RWPE1 (cell line): ENCODE results near the gene CALU.

Experiments
- CTCF ChIA-PET: fragments of 350-600 bp; sonication (Branson Sonifier 250); formaldehyde crosslinking; extraction: SDS; loops from one replicate; lab custom pipeline; 2021; lab: Yijun Ruan, JAX
- POLR2A ChIA-PET: fragments of 400-600 bp; formaldehyde crosslinking; extraction: SDS; loops from one replicate; lab custom pipeline; 2020; ENCODE audit warnings: antibody characterized with exemption; ENCODE audit not compliant: low non-redundant PET; lab: Yijun Ruan, JAX
- DNase-seq: peaks from one replicate; pipeline ENCODE4 v3.0.0; 2012; ENCODE audit warnings: low spot score
- H3K27ac ChIP-seq: fragments of 450-650 bp; 2 replicates; pipeline ENCODE4 v1.5.1; 2017
- TF ChIP-seq, protein P1 (sequence below): fragments of 450-650 bp; conservative IDR thresholded peaks from 2 replicates; pipeline ENCODE4 v1.5.1; 2017; ENCODE audit warnings: low read depth, mild to moderate bottlenecking

Gene CALU

DNA sequence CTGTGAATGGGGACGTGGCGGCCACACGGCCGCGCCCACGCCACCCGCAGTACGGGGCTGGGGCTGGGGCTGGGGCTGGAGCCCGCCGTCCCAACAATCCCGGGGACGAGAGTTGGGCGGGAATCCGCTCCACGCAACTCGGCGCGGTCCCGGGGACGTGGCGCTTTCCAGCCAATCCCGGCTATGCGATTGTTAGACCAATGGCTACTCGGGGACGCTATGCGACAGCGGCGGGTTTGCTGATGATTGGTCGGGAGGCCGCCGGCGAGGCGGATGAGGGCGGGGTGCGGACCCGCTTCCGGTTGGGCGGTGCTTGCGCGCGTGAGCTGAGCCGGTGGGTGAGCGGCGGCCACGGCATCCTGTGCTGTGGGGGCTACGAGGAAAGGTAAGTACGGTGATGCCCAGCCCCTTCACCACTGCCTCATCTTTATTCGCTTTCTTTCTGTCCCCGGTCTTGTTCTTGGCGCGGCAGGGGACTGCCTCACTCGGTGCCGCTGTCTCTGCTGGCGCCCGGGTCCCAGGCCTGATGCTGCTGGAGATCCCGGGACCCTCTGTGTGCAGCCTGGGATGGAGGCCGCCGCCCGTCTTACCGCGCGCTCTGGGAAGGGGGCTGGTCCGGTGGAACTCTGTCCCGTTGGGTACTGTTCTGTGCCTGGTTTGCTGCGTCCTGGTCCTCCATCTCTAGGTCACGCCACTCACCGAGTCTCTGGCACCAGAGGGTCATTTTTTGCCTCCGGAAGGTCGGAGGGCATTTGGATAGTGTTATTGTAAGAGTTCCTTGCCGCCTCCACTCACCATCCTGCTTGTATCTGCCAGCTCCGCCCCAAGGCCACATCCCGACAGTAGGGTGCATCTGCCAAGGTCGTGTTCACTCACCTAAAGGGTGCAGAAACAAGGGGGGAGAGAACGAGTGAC lies at the start of gene CALU:
TSS of gene CALU (plus strand) at position 312 of the 915 bp plus-strand sequence. CDS start 9,225 bp downstream, outside the sequence.
- TF ChIP-seq, protein P1, sequence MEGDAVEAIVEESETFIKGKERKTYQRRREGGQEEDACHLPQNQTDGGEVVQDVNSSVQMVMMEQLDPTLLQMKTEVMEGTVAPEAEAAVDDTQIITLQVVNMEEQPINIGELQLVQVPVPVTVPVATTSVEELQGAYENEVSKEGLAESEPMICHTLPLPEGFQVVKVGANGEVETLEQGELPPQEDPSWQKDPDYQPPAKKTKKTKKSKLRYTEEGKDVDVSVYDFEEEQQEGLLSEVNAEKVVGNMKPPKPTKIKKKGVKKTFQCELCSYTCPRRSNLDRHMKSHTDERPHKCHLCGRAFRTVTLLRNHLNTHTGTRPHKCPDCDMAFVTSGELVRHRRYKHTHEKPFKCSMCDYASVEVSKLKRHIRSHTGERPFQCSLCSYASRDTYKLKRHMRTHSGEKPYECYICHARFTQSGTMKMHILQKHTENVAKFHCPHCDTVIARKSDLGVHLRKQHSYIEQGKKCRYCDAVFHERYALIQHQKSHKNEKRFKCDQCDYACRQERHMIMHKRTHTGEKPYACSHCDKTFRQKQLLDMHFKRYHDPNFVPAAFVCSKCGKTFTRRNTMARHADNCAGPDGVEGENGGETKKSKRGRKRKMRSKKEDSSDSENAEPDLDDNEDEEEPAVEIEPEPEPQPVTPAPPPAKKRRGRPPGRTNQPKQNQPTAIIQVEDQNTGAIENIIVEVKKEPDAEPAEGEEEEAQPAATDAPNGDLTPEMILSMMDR, result no peak
- DNase-seq, result peak; percentile 98
- H3K27ac ChIP-seq, result peak within 1 kb of the TSS; percentile 91
- POLR2A ChIA-PET, result no interaction called here
- CTCF ChIA-PET, result interaction anchor here (0.8 kb wide), 1 partner anchor 73 kb away, joined by 3 read pairs; no protein-coding TSS in a partner anchor

DNA sequence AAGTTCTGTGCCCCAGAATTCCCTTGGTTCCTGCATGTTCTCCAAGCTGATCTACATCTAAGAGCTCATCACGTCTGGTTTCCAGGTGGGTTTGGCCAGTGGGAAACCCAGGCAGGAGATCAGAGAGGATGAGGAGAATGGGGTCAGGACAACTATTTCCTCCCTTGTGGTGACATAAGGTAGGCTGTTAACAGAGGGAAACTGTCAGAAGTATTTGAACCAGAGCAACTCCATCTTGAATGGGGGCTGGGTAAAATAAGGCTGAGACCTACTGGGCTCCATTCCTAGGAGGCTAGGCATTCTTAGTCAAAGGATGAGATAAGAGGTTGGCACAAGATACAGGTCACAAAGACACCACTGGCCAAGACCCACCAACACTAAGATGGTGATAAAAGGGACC lies 47.9 kb upstream of the CALU start:
- no peak for DNase-seq
- H3K27ac ChIP-seq, result no peak overlapping the region
- CTCF ChIA-PET, result no interaction called here
- TF ChIP-seq, protein P1, result no peak
- POLR2A ChIA-PET, result no interaction called here

DNA sequence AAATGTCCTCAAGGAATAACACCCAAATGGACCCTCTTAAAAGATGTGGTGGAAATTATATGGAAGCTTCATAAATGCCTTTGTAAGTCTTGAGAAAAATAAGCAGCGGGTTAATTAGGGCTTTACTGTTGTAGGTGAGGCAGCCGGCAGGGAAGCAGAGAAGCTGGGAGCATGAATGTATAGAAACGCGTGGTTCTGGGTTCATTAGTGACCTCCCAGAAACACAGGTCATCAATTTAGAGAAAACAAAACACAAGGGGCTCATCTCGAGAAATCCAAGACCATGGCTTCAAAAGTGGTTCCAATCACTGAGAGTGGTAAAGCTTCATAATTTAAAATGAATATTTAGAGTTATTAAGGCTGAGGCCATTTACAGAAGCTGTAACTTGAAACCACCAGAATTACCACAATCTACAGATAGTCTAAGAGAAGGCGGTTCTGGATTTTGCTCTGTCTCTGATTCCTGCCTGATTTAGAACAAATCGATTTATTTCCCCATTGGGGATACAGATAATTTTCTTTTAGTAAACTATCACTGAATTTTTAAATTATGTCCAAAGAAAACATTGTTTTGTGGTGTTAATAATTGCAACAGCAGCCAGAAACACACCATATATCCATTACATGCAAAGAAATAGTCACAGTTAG lies 46.4 kb upstream of the CALU start:
- POLR2A ChIA-PET, result no interaction called here

DNA sequence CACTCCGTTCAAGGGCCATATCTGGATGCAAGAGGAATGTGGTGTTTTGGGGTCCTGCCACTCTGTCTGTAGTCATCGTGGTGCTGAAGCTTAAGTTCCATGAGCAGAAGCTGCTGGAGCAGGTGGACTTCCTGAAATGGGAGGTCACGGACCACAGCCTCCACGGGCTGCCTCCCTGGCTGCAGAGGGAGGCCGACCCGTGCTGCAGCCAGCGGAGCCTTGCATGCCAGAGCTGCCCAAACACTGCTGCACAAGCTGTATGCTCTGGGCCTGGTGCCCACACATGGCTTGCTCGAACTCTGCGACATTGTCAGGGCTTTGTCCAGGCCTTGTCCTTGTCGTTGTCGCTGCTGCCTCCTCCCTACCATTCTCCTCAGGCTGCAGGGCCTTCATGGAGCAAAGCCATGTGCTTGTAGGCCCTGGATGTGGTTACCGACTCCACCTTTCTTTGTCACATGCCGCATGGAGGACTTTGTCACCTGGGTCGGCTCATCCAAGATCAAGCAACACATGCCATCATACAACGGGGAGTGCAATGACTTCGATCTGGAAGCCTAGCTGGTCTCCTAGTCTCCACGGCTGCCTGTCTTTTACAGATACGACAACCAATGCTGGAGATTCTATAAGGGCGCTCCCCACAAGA lies 45.7 kb upstream of the CALU start:
- ChIA-PET CTCF (no interaction called here), POLR2A (no interaction called here)
- TF ChIP-seq, protein P1, result no peak
- no peak overlapping the region for H3K27ac ChIP-seq
- no peak for DNase-seq

More for the DNA sequence above, 46.4 kb upstream of the CALU start:
- CTCF ChIA-PET, result no interaction called here
- DNase-seq, result no peak
- TF ChIP-seq, protein P1, result no peak
- no peak overlapping the region for H3K27ac ChIP-seq

DNA sequence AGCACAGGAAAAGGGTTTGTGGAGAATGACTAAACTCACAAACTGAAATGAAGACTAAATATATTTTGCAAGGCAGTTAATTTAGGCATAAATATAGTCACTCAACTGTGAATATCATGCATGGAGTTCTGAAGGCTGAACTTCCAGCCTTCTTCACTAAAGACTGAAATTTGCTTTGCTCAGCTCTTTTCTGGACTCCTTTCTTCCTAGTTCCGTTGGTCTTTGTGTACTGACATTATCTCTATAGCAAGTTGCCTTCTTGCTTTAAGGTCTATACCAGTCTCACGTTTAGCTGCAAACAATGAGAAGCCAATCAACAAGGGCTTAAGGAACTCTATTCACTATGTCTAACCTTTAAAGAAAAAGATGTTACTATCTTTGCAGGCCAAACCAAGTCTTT lies 44.4 kb upstream of the CALU start:
- CTCF ChIA-PET, result no interaction called here
- TF ChIP-seq, protein P1, result no peak
- no peak overlapping the region for H3K27ac ChIP-seq
- POLR2A ChIA-PET, result no interaction called here
- DNase-seq, result no peak

DNA sequence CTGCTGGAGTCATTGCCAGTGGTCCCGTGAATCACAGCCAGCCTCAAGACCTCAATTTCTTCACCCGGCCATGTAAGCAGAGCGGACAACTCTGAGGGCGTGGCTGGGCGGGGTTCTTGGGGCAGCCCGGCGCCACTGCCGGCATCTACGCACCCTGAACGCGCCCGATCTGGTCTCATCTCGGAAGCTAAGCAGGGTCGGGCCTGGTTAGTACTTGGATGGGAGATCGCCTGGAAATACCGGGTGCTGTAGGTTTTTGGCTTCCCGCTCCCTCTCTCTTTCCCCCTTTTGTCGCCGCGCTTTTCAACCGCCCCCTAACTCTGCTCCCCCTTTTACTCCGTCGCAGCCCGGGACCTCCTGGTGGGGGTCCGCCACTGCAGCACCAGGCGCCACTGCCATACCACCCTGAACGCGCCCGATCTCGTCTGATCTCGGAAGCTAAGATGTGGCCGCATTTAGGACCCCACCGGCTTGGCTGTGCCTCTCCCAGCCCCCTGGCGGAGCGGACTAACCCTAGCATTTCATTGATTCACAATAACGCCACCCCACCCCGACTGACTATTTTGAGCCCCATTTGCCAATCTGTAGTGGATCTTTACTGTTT lies 41.8 kb upstream of the CALU start:
- TF ChIP-seq, protein P1, result no peak
- POLR2A ChIA-PET, result no interaction called here

More for the DNA sequence above, 41.8 kb upstream of the CALU start:
- H3K27ac ChIP-seq, result no peak overlapping the region
- CTCF ChIA-PET, result interaction anchor here (0.6 to 0.8 kb wide), 2 partner anchors 35 to 182 kb away, joined by 3 read pairs; no protein-coding TSS in a partner anchor
- peak; percentile 44 for DNase-seq
